ENCODE results near the gene TNS3. TPM values are rescaled to one million over a fixed set of nuclear protein-coding genes. Genes with fewer than 3 reads are reported as not detected.

TNS3 gene
- total RNA-seq, 1 donor from 2014 or later: 89.8 TPM

DNA sequence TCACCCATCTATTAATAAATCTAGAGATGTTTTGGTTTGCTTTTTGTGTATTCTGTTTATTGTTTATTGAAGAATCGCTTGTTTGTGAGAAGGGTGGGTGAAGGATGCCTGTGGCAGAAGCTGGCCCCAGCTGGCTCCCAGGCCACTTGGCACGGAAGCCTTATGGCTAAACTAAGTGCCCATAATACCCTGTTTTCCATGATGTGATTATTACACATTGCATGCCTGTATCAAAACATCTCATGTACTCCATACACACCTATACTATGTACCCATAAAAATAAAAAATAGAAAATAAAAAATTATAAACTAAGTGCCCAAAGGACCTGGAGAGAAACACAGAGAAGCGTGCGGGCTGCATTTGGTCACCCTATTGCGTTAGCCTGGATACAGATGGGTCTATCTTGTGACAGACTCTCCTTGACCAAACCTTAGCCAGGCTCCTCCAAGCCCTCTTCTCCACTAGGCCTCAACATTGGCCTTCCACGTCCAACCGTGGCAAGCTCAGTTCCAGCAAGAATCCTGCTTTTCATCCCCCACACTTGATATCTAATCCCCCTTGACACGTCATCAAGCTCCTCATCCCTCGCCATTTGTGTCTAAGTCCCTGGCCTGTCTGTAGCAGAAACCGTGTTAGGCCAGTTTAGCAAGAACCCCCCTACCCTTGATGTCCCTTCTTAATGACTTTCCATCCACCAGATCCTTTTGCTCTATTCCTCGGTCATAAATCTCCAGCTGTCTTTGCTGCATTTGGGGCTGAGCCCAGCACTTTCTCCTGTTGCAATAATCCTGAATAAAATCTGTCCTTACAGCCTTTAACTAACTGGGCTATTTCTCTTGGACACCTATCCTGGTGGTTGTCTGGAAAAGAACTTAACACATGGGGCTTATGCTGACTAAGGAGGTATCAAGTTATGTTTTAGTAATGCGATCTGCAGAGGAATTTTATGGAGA is 245.2 kb downstream of the TNS3 start:
- Histone ChIP-seq H3K4me1 (peaks cover 5 to 16% of the 10 kb centered on the region in 2 donors), H3K27me3 (no peaks in the 10 kb centered on the region), H3K36me3 (peaks cover 0 to 8% of the 10 kb centered on the region in 2 donors), H3K4me3 (no peak overlapping the region), H3K9me3 (no peaks in the 10 kb centered on the region), H3K27ac (peak overlapping the region; percentile 47 to 67)
- TF ChIP-seq, protein P1, sequence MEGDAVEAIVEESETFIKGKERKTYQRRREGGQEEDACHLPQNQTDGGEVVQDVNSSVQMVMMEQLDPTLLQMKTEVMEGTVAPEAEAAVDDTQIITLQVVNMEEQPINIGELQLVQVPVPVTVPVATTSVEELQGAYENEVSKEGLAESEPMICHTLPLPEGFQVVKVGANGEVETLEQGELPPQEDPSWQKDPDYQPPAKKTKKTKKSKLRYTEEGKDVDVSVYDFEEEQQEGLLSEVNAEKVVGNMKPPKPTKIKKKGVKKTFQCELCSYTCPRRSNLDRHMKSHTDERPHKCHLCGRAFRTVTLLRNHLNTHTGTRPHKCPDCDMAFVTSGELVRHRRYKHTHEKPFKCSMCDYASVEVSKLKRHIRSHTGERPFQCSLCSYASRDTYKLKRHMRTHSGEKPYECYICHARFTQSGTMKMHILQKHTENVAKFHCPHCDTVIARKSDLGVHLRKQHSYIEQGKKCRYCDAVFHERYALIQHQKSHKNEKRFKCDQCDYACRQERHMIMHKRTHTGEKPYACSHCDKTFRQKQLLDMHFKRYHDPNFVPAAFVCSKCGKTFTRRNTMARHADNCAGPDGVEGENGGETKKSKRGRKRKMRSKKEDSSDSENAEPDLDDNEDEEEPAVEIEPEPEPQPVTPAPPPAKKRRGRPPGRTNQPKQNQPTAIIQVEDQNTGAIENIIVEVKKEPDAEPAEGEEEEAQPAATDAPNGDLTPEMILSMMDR (IDR thresholded peaks at IDR 0.05): no peak
- intact Hi-C loops (cut with DNase I): loop anchor here (5.0 kb wide), 1 partner anchor 44 kb away; no protein-coding TSS in a partner anchor
- DNase-seq (ENCODE audit: low spot score in 2 of 2): no peak

DNA sequence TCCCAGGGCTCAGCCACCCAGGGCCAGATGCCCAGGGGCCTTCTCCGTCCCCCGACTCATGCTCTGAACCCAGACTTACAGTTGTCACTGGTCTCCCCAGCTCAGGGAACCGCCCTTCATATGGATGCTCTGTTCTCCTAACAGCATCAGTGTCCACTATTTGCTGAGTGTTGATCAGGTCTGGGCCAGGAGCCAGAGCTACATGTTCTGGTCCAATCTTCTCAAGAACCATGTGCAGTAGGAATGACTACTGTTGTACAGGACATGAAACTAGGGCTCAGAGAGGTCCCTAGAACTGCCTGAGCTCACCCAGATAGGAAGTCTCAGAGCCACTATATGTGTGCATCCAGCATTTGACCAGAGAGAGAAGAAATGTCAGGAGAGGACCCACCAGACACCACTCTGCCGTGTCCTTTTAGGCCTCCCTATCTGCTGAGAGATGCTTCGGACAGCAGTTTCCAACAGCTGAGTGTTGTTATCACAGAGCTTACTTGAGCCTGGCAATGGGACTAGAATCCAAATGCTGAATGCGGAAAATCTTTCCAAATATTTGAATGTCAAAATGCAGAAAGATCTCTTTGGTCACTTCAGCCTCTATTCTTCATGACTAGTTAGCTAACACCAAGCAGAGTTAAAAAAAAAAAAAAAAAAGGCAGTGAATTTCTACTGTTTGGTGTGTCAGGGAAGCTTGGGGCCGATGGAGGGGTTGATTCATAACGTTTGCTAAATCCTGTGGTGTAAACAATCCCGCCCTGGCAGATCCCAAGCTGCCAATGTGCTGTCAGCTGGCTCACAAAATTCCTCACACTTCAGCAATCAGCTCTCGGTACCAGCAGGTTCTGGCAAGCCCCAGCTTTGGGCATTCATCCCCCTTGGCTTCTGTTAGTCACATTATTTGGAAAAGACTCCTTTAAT is 246.1 kb downstream of the TNS3 start:
- Histone ChIP-seq H3K4me1 (peaks cover 5 to 16% of the 10 kb centered on the region in 2 donors), H3K27ac (peak overlapping the region; percentile 58 to 67), H3K9me3 (no peaks in the 10 kb centered on the region), H3K36me3 (peaks cover 0 to 9% of the 10 kb centered on the region in 2 donors), H3K4me3 (no peak overlapping the region), H3K27me3 (no peaks in the 10 kb centered on the region)
- intact Hi-C loops (cut with DNase I): loop anchor here (5.0 kb wide), 1 partner anchor 44 kb away; no protein-coding TSS in a partner anchor
- TF ChIP-seq, protein P1 (IDR thresholded peaks at IDR 0.05): no peak
- DNase-seq (ENCODE audit: low spot score in 2 of 2): peak; percentile 37 to 88

GRCh38 chr7:47335071-47335470 is 246.8 kb downstream of the TNS3 start:
- peaks cover 5 to 16% of the 10 kb centered on the region in 2 donors for H3K4me1 ChIP-seq
- intact Hi-C loops (cut with DNase I): loop anchor here (5.0 kb wide), 1 partner anchor 43 kb away; no protein-coding TSS in a partner anchor

DNA sequence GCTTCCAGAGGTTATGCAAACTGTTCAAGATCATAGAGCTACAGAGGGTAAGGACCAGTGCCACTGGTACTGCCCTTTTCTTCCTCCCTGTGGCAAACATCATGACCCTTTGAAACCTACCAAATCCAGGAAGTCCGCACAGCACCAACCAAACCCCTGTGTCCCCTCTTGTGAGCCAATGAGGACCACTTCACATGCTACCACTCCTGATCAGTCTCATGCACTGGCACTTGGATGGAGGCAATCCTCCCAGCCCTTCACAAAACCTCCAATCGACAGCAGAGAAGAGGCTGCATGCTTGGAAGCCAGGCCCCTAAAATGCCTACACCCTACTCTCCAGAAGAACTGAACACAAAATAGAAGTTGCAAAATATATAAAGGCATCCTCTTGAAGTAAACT is 248.0 kb downstream of the TNS3 start:
- Histone ChIP-seq H3K27ac (no peak overlapping the region), H3K4me3 (no peak overlapping the region), H3K27me3 (no peaks in the 10 kb centered on the region), H3K4me1 (peaks cover 9 to 23% of the 10 kb centered on the region in 2 donors), H3K36me3 (peaks cover 0 to 5% of the 10 kb centered on the region in 2 donors), H3K9me3 (no peaks in the 10 kb centered on the region)
- intact Hi-C loops (cut with DNase I): no loop called here
- TF ChIP-seq, protein P1 (IDR thresholded peaks at IDR 0.05): no peak
- DNase-seq (ENCODE audit: low spot score in 2 of 2): no peak

More at GRCh38 chr7:47335071-47335470, 246.8 kb downstream of the TNS3 start:
- TF ChIP-seq, protein P1 (IDR thresholded peaks at IDR 0.05): no peak
- no peak for DNase-seq (ENCODE audit: low spot score in 2 of 2)
- H3K36me3 ChIP-seq: peaks cover 0 to 9% of the 10 kb centered on the region in 2 donors
- no peak overlapping the region for H3K4me3 ChIP-seq
- no peaks in the 10 kb centered on the region for H3K27me3 ChIP-seq
- H3K9me3 ChIP-seq: no peaks in the 10 kb centered on the region
- H3K27ac ChIP-seq: peak overlapping the region; percentile 58 to 67

DNA sequence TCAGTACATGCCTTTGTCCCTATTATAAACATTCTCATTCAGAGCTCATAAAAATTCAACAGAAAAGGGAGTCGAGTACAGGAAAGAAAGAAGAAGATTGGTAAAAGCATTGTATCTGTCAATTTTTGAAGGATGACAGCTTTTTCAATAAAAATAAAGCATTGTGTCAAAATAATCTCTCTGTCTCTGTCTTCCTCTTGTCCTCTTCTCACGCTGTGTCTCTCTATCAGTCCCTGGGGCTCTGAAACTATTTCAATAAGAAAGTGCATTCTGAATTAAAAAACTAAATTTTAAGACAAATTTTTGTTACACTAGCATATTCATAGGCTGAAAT is 248.4 kb downstream of the TNS3 start:
- H3K9me3 ChIP-seq: no peaks in the 10 kb centered on the region
- intact Hi-C loops (cut with DNase I): no loop called here
- no peak for DNase-seq (ENCODE audit: low spot score in 2 of 2)
- no peak overlapping the region for H3K27ac ChIP-seq
- H3K36me3 ChIP-seq: peaks cover 0 to 3% of the 10 kb centered on the region in 2 donors
- H3K27me3 ChIP-seq: no peaks in the 10 kb centered on the region
- no peak overlapping the region for H3K4me3 ChIP-seq
- peaks cover 13 to 27% of the 10 kb centered on the region in 2 donors for H3K4me1 ChIP-seq
- TF ChIP-seq, protein P1 (IDR thresholded peaks at IDR 0.05): no peak

Data from ascending aorta (tissue), 2 donors.